Measurements from ENCODE around the gene PRSS27.

DNA sequence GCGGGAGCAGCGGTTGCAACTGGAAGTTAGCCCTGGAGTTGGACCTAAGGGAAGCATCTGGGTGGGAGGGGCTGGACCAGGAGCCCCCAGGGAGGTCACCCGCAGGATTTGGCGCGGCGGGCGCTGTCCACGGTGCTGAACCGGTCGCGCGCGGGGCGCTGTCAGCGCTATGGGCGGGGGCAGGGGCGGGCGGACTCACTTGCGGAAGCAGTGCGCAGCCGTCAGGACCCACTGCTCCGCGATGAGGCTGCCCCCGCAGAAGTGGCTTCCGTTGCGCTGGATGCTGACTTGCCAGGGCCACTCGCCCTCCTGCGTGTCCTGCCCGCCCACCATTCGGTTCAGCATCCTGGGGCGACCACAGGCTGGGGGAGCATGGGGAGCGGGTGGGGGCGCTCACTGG is 4.5 kb downstream of the PRSS27 start:
- TF ChIP-seq CTCF (IDR thresholded peaks at IDR 0.05) = no peak
- no peak for TF ChIP-seq EZH2 (IDR thresholded peaks at IDR 0.05; ENCODE audit: borderline replicate concordance, insufficient read depth, low read depth, low read length, poor library complexity, severe bottlenecking)

Measured in B cell (primary cell).